GM12873 (cell line): Measurements from ENCODE around the gene MAN1B1.

Experiments
- TF ChIP-seq, protein P1 (sequence below): IDR thresholded peaks from 2 replicates; pipeline ENCODE4 v1.5.1; 2012; ENCODE audit warnings: low read depth, mild to moderate bottlenecking, moderate library complexity, low read length, control low read depth; ENCODE audit not compliant: insufficient read depth; ENCODE audit errors: missing control alignments

MAN1B1 gene

DNA sequence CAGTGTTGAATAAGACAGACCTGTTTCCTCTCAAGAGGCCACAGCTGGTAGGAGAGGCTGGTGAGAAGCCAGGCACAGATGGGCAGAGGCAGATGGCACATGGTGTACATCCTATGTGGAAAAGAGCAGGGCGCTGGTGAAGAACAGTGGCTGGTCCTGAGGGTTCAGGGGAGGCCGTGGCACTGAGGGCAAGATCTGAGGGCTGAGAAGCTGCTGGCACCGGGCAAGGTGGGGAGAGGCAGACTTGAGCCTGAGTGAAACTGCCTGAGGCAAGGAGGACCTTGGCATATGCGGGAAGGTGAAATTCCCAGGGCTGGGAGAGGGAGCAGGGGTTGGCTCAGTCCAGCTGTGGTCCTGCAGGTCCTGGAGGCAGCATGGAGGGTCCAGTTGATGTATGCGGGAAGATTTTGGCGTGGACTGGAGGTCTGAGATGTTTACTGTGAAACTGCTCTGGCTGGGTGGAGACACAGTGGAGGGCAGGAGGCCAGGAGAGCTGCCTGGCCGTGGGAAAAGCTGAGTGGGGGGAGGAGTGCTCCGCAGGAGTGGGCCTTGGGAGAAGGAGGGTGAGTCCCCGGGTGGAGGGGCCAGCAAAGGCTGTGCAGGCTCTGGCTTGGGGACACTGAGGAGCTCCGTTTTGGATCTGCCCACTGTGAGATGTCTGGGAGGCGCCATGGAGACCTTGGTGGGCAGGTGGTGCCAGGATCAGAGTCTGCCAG lies 2.6 kb downstream of the MAN1B1 start:
- TF ChIP-seq, protein P1, sequence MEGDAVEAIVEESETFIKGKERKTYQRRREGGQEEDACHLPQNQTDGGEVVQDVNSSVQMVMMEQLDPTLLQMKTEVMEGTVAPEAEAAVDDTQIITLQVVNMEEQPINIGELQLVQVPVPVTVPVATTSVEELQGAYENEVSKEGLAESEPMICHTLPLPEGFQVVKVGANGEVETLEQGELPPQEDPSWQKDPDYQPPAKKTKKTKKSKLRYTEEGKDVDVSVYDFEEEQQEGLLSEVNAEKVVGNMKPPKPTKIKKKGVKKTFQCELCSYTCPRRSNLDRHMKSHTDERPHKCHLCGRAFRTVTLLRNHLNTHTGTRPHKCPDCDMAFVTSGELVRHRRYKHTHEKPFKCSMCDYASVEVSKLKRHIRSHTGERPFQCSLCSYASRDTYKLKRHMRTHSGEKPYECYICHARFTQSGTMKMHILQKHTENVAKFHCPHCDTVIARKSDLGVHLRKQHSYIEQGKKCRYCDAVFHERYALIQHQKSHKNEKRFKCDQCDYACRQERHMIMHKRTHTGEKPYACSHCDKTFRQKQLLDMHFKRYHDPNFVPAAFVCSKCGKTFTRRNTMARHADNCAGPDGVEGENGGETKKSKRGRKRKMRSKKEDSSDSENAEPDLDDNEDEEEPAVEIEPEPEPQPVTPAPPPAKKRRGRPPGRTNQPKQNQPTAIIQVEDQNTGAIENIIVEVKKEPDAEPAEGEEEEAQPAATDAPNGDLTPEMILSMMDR = no peak

- TF ChIP-seq, protein P1 = peak; percentile 86
Observed at GRCh38 chr9:137095664-137096517, 9.1 kb downstream of the MAN1B1 start.

DNA sequence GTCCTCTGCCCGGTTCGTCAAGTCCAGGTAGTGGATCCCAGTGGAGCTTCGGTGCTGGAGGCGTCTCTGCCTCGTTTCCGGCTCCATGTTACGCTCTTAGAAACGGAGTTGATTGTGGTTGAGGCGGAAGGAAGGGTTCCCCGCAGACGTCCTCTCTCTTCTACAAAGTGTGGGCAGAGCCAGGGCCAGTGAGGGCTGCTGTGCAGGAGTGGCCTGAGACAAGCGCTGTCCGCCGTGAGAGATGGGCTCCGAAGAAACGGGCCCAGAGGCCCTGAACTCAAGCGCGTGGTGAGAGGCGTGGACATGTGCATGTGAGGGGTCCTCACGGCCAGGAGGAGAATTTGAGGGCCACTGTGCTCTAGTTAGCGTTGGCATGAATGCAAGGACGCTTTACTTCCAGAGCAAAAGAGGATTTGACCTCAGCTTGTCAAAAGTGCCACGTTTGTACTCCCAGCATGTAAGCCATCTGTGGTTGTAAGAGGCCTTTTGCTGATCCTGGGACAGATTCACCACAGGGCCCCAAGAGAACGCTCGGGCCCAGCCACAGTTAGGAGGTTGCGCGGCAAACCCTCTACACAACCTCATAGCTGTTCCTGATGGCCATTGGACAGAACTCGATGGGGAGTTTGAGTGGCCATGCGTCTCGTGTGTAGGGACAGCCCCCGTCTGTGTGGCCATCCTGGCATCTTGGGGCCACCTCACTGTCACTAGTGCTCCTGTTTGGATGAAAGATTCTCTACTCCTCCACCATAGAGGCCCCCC lies 10.2 kb downstream of the MAN1B1 start:
- TF ChIP-seq, protein P1 = no peak

DNA sequence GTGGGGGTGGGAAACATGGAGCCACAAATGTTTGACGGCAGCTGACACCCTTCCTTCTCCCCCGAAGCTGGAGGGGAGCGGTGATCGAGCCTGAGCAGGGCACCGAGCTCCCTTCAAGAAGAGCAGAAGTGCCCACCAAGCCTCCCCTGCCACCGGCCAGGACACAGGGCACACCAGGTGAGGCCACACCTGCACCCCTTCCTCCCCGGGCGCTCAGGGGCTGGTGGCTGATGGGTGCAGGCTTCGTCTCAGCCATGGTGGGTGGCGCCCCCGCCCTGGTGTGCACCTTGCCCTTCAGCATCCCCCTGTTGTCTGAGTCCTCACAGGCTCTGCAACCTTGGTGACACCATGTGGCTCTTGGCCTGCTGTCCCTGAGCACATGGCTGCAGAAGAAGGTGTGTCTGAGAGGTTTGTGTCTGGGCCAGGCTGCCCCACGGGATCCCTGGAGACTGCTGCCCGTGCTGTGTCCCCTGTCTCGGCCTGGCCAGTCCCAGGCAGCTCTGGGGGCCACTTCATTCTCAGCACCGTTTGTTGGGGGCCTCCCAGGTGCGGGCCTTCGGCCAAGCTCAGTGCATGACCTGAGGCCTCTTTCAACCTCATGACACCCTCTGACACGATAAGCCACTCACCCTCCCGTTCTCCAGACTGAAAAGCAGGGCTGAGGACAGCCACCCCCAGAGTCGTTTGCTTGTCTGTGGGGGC lies 11.1 kb downstream of the MAN1B1 start:
- TF ChIP-seq, protein P1 = no peak

GRCh38 chr9:137099231-137099630 lies 12.4 kb downstream of the MAN1B1 start:
- TF ChIP-seq, protein P1 = no peak

- TF ChIP-seq, protein P1 = no peak
Observed at GRCh38 chr9:137103206-137103999, 16.6 kb downstream of the MAN1B1 start.
